ENCODE results near the gene ADAMTS8. TPM values are rescaled to one million over a fixed set of nuclear protein-coding genes. Genes with fewer than 3 reads are reported as not detected.

The ADAMTS8 gene
- total RNA-seq, 1 donor from 2014 or later, result 1.0 TPM

- Mint-ChIP-seq H3K36me3 (ENCODE audit: low read depth) (peaks cover 44% of the 10 kb centered on the region), H3K27ac (ENCODE audit: unreplicated experiment) (no peak overlapping the region), H3K9me3 (ENCODE audit: low read depth) (no peaks in the 10 kb centered on the region), H3K4me1 (ENCODE audit: low read depth) (no peaks in the 10 kb centered on the region), H3K4me3 (ENCODE audit: unreplicated experiment) (no peak overlapping the region), H3K27me3 (ENCODE audit: low read depth) (no peaks in the 10 kb centered on the region)
- no peak for DNase-seq (ENCODE audit: low spot score)
- no peak for TF ChIP-seq CTCF (IDR thresholded peaks at IDR 0.05)
Observed at GRCh38 chr11:130464291-130464812, 35.9 kb upstream of the ADAMTS8 start.

- no peak for TF ChIP-seq CTCF (IDR thresholded peaks at IDR 0.05)
Observed at GRCh38 chr11:130462931-130463330, 34.5 kb upstream of the ADAMTS8 start.

GRCh38 chr11:130462101-130462885 is 33.9 kb upstream of the ADAMTS8 start:
- Mint-ChIP-seq H3K36me3 (ENCODE audit: low read depth) (peaks cover 41% of the 10 kb centered on the region), H3K4me1 (ENCODE audit: low read depth) (peaks cover under 1% of the 10 kb centered on the region), H3K27ac (ENCODE audit: unreplicated experiment) (no peak overlapping the region), H3K9me3 (ENCODE audit: low read depth) (no peaks in the 10 kb centered on the region), H3K27me3 (ENCODE audit: low read depth) (no peaks in the 10 kb centered on the region), H3K4me3 (ENCODE audit: unreplicated experiment) (no peak overlapping the region)
- no peak for TF ChIP-seq CTCF (IDR thresholded peaks at IDR 0.05)
- no peak for DNase-seq (ENCODE audit: low spot score)

More at GRCh38 chr11:130462931-130463330, 34.5 kb upstream of the ADAMTS8 start:
- no peak for DNase-seq (ENCODE audit: low spot score)
- Mint-ChIP-seq H3K4me3 (ENCODE audit: unreplicated experiment) (no peak overlapping the region), H3K27ac (ENCODE audit: unreplicated experiment) (peak overlapping the region; percentile 68), H3K27me3 (ENCODE audit: low read depth) (no peaks in the 10 kb centered on the region), H3K4me1 (ENCODE audit: low read depth) (no peaks in the 10 kb centered on the region), H3K9me3 (ENCODE audit: low read depth) (no peaks in the 10 kb centered on the region), H3K36me3 (ENCODE audit: low read depth) (peaks cover 44% of the 10 kb centered on the region)

GRCh38 chr11:130459521-130459920 is 31.1 kb upstream of the ADAMTS8 start:
- Mint-ChIP-seq H3K4me3 (ENCODE audit: unreplicated experiment) (no peak overlapping the region), H3K9me3 (ENCODE audit: low read depth) (no peaks in the 10 kb centered on the region), H3K4me1 (ENCODE audit: low read depth) (peaks cover 23% of the 10 kb centered on the region), H3K27me3 (ENCODE audit: low read depth) (no peaks in the 10 kb centered on the region), H3K27ac (ENCODE audit: unreplicated experiment) (no peak overlapping the region), H3K36me3 (ENCODE audit: low read depth) (peaks cover 49% of the 10 kb centered on the region)
- DNase-seq (ENCODE audit: low spot score), result no peak
- TF ChIP-seq CTCF (IDR thresholded peaks at IDR 0.05), result no peak

- Mint-ChIP-seq H3K27ac (ENCODE audit: unreplicated experiment) (no peak overlapping the region), H3K4me3 (ENCODE audit: unreplicated experiment) (no peak overlapping the region), H3K9me3 (ENCODE audit: low read depth) (no peaks in the 10 kb centered on the region), H3K36me3 (ENCODE audit: low read depth) (peaks cover 45% of the 10 kb centered on the region), H3K27me3 (ENCODE audit: low read depth) (no peaks in the 10 kb centered on the region), H3K4me1 (ENCODE audit: low read depth) (peaks cover 32% of the 10 kb centered on the region)
- no peak for DNase-seq (ENCODE audit: low spot score)
- no peak for TF ChIP-seq CTCF (IDR thresholded peaks at IDR 0.05)
Observed at GRCh38 chr11:130458410-130458729, 30.0 kb upstream of the ADAMTS8 start.

All from chondrocyte (in vitro differentiated cells).